ENCODE data around the gene SND1. TPM values are rescaled to one million over a fixed set of nuclear protein-coding genes. Genes with fewer than 3 reads are reported as not detected.
"Not testable (repeated sequence)": the region's sequence is repeated elsewhere in the genome, so short reads cannot be mapped to it uniquely, and the experiment has no call there.

SND1 gene
- total RNA-seq, 2 experiments from 2014 or later, result 132 to 148 TPM

DNA sequence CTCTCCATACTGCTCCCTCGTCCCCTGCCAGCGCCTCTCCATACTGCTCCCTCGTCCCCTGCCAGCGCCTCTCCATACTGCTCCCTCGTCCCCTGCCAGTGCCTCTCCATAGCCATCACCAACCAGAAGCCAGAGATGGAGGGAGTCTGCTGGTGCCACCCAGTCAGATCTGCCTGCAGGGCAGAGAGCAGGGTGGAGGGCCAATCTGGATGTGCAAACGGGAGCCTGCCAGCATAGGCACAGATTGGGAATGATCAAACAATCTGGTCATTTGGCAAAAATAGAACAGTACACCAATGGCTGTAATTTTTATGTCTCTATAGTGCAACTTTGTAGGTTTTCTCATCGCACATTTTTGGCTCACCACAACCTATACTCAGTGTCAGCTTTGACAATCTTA is 456.1 kb downstream of the SND1 start:
- peaks cover 4% of the 10 kb centered on the region for H3K27me3 Mint-ChIP-seq
- H3K36me3 Mint-ChIP-seq, result no peaks in the 10 kb centered on the region
- DNase-seq (no peak), ATAC-seq (ENCODE audit: low read depth) (no peak)
- H3K27ac Mint-ChIP-seq, result peak overlapping the region; percentile 99
- peaks cover 67% of the 10 kb centered on the region for H3K4me1 Mint-ChIP-seq
- no peaks in the 10 kb centered on the region for H3K9me3 Mint-ChIP-seq
- POLR2A ChIA-PET, result interaction anchor here (1.1 to 1.6 kb wide), 2 partner anchors 28 to 49 kb away, joined by 3 read pairs; no protein-coding TSS in a partner anchor
- H3K4me3 Mint-ChIP-seq, result peak overlapping the region; percentile 78

DNA sequence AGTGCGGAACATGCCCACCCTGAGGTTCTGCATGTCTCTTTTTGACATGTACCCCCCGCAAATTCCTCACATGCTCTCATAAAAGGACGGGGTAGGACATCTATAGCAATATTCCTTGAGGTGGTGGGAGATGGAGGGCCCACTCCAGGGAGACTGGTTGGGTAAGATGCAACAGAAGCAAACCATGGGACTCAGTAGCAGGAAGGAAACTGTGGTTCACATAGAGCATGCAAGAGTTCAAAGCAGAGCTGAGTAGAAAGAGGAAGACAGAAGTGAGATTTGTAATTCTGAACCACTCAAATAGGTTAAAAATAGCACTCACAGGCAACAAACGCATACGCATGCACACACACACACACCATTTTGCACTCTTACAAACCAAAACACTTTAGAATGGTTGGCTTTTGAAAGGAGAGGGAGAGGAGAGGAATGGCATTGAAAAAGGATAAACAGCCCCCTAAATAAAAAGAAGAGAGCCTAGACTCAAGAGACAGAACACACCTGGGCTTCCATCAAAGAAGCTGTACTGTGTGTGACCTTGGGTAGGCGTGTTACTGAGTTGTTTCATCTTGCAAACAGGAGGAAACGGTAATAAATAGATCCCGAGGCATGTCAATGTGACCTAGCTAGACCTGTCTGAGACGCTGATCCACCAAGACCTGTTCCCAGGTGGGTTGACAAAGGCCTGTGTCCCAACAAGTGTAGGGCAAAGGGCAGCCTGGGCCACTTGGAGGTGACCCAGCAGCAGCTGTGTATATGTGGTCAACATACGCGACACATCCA is 456.8 kb downstream of the SND1 start:
- no peaks in the 10 kb centered on the region for H3K9me3 Mint-ChIP-seq
- peaks cover 4% of the 10 kb centered on the region for H3K27me3 Mint-ChIP-seq
- ATAC-seq (ENCODE audit: low read depth) (peak; percentile 83), DNase-seq (peak; percentile 54)
- H3K4me3 Mint-ChIP-seq, result peak overlapping the region; percentile 78
- H3K27ac Mint-ChIP-seq, result peak overlapping the region; percentile 99
- no peaks in the 10 kb centered on the region for H3K36me3 Mint-ChIP-seq
- peaks cover 65% of the 10 kb centered on the region for H3K4me1 Mint-ChIP-seq
- POLR2A ChIA-PET, result interaction anchor here (1.1 to 1.9 kb wide), 3 partner anchors 27 to 49 kb away, joined by 3 to 8 read pairs (median 3); no protein-coding TSS in a partner anchor

DNA sequence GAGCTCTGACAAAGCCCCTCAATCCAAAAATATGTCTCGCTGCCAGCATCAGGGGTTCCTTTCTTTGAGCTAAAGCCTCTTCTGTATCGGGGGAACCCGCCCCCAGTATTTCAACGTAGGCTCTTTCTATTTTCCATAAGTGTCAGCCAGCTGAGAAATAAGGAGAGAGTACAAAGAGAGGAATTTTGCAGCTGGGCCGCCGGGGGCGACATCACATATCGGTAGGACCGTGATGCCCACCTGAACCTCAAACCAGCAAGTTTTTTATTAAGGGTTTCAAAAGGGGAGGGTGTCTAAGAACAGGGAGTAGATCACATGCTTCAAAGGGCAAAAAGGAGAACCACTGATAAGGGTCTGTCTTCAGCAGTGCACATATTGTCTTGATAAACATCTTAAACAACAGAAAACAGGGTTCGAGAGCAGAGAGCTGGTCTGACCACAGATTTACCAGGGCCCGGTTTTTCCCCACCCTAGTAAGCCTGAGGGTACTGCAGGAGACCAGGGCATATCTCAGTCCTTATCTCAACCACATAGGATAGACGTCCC is 457.5 kb downstream of the SND1 start:
- H3K27me3 Mint-ChIP-seq; ATAC-seq (ENCODE audit: low read depth); H3K36me3 Mint-ChIP-seq; DNase-seq; H3K9me3 Mint-ChIP-seq: not testable (repeated sequence)
- Mint-ChIP-seq H3K27ac (peak overlapping the region; percentile 99), H3K4me1 (peaks cover 64% of the 10 kb centered on the region), H3K4me3 (peak overlapping the region; percentile 78)
- POLR2A ChIA-PET, result interaction anchor here (1.6 to 1.9 kb wide), 2 partner anchors 26 to 50 kb away, joined by 3 to 8 read pairs; no protein-coding TSS in a partner anchor

DNA sequence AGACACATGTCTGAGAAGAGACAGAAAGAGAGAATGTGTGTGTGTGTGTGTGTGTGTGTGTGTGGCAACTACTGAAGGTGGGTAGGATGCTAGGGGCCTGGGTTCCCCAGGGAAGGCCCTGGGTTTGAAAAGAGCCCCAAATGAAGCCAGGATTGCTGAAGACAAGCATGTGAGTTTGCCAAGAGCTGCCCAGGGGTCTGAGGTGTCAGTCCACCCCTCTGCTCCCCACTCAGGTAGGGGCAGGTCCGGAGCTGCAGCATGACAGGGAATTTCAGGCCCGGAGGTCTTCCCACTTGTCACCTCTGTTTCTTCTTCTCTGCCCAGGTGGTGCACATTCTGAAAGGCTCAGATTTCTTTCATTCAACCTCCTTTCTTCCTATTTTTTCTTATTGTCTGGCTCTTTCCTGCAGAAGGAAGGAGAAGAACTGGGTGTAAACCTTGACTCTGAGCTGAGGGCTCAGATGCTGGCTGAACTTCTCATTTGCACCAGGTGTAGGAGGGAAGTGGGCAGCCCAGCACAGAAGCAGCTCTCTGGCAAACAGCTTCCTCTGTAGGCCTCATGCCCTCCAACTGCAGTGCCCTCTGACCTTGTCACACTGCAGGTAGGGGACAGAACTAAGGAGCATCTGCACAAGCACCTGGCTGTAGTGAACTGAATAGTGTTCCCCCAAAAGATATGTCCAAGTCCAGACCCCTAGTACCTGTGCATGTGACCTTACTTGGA is 458.8 kb downstream of the SND1 start:
- POLR2A ChIA-PET, result interaction anchor here (1.9 kb wide), 1 partner anchor 25 kb away, joined by 8 read pairs; no protein-coding TSS in a partner anchor
- DNase-seq (no peak), ATAC-seq (ENCODE audit: low read depth) (no peak)
- peak overlapping the region; percentile 80 for H3K27ac Mint-ChIP-seq
- H3K36me3 Mint-ChIP-seq, result no peaks in the 10 kb centered on the region
- no peaks in the 10 kb centered on the region for H3K9me3 Mint-ChIP-seq
- peaks cover 61% of the 10 kb centered on the region for H3K4me1 Mint-ChIP-seq
- peak overlapping the region; percentile 62 for H3K4me3 Mint-ChIP-seq
- H3K27me3 Mint-ChIP-seq, result no peaks in the 10 kb centered on the region

DNA sequence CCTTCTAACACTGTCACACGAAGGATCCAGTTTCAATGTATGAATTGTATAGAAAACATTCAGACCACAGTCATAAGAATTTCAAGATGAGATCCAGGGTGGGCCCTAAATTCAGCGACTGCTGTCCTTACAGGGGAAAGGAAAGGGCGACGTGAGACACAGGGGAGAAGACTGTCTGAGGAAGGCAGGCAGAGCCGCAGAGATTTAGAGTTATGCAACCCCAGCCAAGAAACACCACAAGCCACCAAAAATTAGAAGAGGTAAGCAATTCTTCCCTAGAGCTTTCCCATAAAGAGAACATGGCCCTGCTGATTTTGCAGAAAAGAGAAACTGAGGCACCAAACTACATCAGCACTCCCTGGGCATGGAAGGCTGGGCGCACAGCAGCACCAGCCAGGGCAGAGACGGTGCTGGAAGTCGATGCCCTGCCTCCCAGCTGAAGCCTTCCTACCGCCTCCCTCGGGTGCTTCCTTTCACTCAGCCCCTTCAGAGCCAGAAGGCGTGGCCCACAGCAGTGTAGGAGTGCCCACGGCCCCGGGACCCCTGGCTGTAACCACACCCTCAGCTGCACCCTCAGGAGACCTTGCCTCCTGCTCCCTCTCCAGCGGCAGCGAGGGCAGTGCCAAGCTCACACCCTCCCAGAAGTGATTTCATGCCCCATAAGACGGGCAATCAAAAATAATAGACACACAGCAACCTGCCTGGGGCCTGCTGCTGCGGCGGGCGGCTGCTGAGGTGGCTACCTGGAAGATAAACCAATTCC is 460.2 kb downstream of the SND1 start:
- Mint-ChIP-seq H3K9me3 (no peaks in the 10 kb centered on the region), H3K27ac (peak overlapping the region; percentile 80), H3K4me3 (peak overlapping the region; percentile 48), H3K4me1 (peaks cover 54% of the 10 kb centered on the region), H3K27me3 (no peaks in the 10 kb centered on the region), H3K36me3 (no peaks in the 10 kb centered on the region)
- POLR2A ChIA-PET, result interaction anchor here (0.5 to 1.3 kb wide), 4 partner anchors 8 to 23 kb away, joined by 3 to 4 read pairs (median 4); no protein-coding TSS in a partner anchor
- ATAC-seq (ENCODE audit: low read depth), result no peak
- no peak for DNase-seq

DNA sequence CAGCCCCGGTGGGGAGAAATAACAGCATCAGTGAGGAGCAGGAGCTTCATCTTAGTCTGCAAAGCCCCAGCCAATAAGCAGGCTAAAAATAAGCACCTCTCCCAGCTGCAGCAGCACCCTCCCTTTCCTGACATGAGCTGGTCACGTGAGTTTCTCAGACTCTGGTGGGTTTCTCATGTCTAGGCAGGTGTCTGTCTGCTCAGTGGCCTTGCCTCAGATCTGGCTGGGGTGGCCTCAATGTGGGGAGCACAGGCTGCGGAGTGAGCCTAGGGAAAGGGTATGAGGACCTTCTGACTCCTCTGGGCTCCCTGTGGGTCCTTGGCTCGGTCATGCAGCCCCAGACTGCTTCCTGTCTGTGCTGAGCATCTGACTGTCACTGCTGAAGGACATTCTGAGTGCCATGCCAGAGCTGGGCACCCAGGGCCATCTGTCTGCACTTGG is 460.8 kb downstream of the SND1 start:
- ATAC-seq (ENCODE audit: low read depth) (no peak), DNase-seq (peak; percentile 41)
- H3K4me3 Mint-ChIP-seq, result peak overlapping the region; percentile 48
- H3K4me1 Mint-ChIP-seq, result peaks cover 50% of the 10 kb centered on the region
- POLR2A ChIA-PET, result interaction anchor here (0.9 to 1.3 kb wide), 3 partner anchors 9 to 23 kb away, joined by 4 read pairs; no protein-coding TSS in a partner anchor
- no peaks in the 10 kb centered on the region for H3K27me3 Mint-ChIP-seq
- H3K27ac Mint-ChIP-seq, result peak overlapping the region; percentile 80
- no peaks in the 10 kb centered on the region for H3K36me3 Mint-ChIP-seq
- no peaks in the 10 kb centered on the region for H3K9me3 Mint-ChIP-seq

DNA sequence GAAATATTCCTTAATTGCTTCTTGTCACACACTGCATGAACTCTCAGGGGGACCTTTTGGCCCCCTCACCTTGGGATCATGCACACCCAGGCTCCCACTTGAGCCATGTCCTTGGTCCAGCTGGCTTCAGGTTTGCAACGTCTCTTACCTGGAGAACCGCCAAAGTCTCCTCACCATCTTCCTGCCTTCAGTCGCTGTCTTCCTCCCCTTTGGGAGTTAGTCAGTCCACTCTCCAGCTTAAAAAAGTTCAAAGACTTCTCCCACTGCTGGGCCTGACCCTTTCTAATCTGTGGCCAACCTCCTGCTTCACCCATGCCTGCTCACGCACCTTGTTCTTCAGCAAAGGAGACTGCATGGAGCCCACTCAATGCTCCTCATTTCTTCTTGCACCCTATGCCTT is 461.8 kb downstream of the SND1 start:
- no peaks in the 10 kb centered on the region for H3K9me3 Mint-ChIP-seq
- H3K27ac Mint-ChIP-seq, result no peak overlapping the region
- POLR2A ChIA-PET, result no interaction called here
- no peak overlapping the region for H3K4me3 Mint-ChIP-seq
- DNase-seq (peak; percentile 16), ATAC-seq (ENCODE audit: low read depth) (no peak)
- H3K27me3 Mint-ChIP-seq, result no peaks in the 10 kb centered on the region
- H3K4me1 Mint-ChIP-seq, result peaks cover 41% of the 10 kb centered on the region
- H3K36me3 Mint-ChIP-seq, result no peaks in the 10 kb centered on the region

DNA sequence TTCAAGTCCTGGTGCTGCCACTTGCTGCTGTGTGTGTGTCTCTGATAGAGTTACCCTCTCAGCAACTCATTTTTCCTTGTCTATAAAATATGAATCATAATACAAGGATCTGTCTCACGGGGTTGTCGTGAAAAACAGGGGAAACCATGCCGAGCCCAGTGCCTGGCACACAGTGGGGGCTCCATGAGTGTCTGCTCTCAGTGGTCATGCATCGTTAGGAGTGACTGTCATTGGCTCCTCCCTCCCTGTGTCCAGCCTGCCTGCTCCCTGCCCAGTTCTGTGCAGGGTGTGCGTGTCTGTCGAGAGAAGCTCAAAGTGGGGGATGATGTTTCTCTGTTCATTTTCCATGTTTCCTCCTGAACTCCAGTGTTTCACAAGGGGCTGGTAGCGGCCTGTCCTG is 462.8 kb downstream of the SND1 start:
- Mint-ChIP-seq H3K27me3 (no peaks in the 10 kb centered on the region), H3K9me3 (no peaks in the 10 kb centered on the region), H3K4me3 (no peak overlapping the region), H3K27ac (no peak overlapping the region), H3K4me1 (peaks cover 32% of the 10 kb centered on the region), H3K36me3 (no peaks in the 10 kb centered on the region)
- ATAC-seq (ENCODE audit: low read depth) (no peak), DNase-seq (peak; percentile 9)
- POLR2A ChIA-PET, result no interaction called here

DNA sequence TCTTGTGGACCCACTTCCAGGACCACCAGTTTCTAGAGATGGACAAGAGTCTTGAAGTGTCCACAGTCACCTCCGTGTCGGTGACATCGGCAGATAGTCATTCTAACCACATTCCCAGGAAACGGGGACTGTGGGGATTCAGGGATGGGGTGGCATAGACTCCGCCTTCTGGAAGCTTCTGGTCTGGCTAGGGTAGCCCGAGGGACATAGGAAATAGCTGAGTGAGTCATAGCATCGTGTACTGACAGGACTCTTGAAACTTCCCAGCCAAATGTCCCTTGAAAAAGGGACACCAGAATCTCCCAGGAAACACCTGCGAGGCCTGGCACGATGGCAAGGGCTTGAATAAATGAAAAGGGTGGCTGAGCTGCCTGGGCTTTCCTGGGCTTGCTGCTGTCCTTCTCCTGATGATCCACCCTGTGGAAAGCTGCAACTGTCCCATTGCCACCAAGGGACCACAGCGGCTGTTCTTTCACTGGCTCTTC is 463.4 kb downstream of the SND1 start:
- no peaks in the 10 kb centered on the region for H3K27me3 Mint-ChIP-seq
- ATAC-seq (ENCODE audit: low read depth) (no peak), DNase-seq (no peak)
- H3K27ac Mint-ChIP-seq, result no peak overlapping the region
- no peaks in the 10 kb centered on the region for H3K36me3 Mint-ChIP-seq
- peaks cover 26% of the 10 kb centered on the region for H3K4me1 Mint-ChIP-seq
- POLR2A ChIA-PET, result no interaction called here
- no peak overlapping the region for H3K4me3 Mint-ChIP-seq
- no peaks in the 10 kb centered on the region for H3K9me3 Mint-ChIP-seq

DNA sequence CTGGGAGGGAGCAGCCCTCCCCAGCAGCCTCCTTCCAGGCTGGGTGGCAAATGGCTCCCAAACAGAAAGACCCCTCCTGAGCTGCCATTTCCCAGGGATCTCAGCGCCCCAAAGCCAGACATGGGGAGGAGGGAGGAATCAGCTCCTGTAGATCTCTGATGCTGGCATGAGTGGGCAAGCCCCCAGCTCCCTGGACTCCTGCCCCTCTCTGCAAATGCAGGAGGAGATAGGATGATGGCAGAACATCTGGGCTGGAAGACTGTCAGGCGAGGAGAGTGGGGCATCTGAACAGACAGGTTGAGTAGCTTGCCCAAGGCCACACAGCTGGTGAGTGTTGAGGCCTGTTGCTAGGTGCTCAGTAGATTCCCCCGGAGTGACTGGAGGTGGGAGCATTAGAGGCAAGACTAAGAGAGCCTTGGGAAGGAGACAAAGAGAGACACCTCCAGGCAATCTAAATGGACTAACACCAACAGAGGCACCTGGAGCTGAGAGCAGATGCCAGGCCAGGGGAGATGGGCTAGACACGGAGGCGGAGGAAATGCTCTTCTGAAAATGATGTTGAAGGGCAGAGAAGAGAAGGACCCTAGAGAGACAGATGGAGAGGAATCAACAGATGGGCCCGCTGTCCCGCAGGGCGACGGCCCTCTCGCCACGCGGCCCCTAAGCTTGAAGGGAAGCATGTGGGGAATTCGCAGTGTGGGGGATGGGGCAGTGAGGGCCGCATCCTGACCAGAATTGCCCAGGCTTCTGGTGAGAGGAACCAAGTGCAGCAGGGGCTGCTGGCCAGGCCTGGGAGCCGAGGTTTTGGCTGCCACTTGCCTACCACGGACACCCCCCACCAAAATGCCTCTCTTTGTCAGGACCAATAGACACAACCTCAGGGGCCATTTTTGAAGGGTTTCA is 464.1 kb downstream of the SND1 start:
- Mint-ChIP-seq H3K9me3 (no peaks in the 10 kb centered on the region), H3K27me3 (no peaks in the 10 kb centered on the region), H3K27ac (no peak overlapping the region), H3K4me1 (peaks cover 21% of the 10 kb centered on the region), H3K36me3 (no peaks in the 10 kb centered on the region), H3K4me3 (no peak overlapping the region)
- POLR2A ChIA-PET, result no interaction called here
- ATAC-seq (ENCODE audit: low read depth), result no peak
- DNase-seq, result peak; percentile 14

DNA sequence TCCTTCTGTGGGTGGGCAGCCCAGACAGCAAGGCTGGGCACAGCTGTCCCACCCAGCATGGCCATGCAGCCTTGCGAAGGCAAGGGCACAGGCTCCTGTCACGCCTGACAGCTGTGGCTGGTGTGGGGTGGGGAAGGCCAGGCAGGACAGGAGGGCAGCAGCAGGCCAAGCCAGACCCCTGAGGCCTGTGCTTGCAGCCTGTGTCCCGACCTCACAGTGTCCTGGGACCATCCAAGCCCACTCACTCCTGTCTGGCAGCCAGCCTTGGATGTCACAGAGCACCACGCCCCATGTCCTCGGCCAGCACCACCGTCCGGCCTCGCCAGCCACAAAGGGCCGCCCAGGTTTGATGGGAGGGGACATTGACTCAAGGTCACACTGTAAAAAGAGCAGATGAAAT is 464.7 kb downstream of the SND1 start:
- POLR2A ChIA-PET, result no interaction called here

DNA sequence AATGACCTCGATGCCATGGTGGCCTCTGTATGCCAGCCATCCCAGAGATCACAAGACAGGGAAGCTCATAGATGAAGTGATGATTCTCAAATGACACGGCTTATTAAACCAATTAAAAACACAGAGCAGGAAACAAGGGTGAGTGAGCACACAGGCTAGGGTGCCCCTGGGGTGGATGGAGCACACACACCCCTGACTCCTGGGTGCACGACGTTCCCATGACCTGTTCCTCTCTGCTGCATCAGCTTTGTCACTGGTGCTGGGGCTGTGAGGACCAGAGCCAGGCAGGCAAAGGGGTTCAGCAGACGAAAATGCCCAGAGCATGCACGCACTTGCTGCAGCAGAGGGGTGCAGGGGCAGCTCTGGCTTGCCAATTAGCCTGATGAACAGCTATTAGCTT is 465.7 kb downstream of the SND1 start:
- no peaks in the 10 kb centered on the region for H3K9me3 Mint-ChIP-seq
- no peak overlapping the region for H3K4me3 Mint-ChIP-seq
- ATAC-seq (ENCODE audit: low read depth) (no peak), DNase-seq (no peak)
- no peaks in the 10 kb centered on the region for H3K36me3 Mint-ChIP-seq
- H3K27ac Mint-ChIP-seq, result no peak overlapping the region
- peaks cover 5% of the 10 kb centered on the region for H3K4me1 Mint-ChIP-seq
- POLR2A ChIA-PET, result no interaction called here
- H3K27me3 Mint-ChIP-seq, result no peaks in the 10 kb centered on the region

More for the DNA sequence above, 464.7 kb downstream of the SND1 start:
- H3K36me3 Mint-ChIP-seq, result no peaks in the 10 kb centered on the region
- no peak for ATAC-seq (ENCODE audit: low read depth)
- H3K9me3 Mint-ChIP-seq, result no peaks in the 10 kb centered on the region
- no peak overlapping the region for H3K27ac Mint-ChIP-seq
- H3K27me3 Mint-ChIP-seq, result no peaks in the 10 kb centered on the region
- no peak for DNase-seq
- H3K4me3 Mint-ChIP-seq, result no peak overlapping the region
- peaks cover 14% of the 10 kb centered on the region for H3K4me1 Mint-ChIP-seq
